ENCODE results near the gene DAGLA.

DAGLA gene

DNA sequence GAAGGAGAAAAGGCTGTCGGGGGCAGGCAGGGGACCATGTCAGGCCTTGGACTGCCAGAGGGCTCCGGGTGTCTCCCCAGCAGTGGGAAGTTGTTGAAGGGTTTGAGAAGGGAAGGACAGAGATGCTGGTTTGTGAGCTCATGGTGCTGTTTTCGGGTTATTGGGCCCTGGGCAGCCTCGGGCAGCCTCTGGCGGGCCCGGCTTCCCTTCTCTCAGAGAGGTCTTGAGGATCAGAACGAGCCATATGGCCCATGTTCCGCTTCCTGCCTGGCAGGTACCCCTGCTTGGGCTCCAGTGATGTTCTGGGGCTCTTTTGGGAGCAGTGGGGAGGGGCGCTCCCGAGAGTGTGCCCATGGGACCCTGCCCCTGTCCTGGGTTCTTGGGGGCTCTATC lies 82.0 kb downstream of the DAGLA start:
- TF ChIP-seq ZFX (IDR thresholded peaks at IDR 0.05), result no peak
- TF ChIP-seq, protein P1, sequence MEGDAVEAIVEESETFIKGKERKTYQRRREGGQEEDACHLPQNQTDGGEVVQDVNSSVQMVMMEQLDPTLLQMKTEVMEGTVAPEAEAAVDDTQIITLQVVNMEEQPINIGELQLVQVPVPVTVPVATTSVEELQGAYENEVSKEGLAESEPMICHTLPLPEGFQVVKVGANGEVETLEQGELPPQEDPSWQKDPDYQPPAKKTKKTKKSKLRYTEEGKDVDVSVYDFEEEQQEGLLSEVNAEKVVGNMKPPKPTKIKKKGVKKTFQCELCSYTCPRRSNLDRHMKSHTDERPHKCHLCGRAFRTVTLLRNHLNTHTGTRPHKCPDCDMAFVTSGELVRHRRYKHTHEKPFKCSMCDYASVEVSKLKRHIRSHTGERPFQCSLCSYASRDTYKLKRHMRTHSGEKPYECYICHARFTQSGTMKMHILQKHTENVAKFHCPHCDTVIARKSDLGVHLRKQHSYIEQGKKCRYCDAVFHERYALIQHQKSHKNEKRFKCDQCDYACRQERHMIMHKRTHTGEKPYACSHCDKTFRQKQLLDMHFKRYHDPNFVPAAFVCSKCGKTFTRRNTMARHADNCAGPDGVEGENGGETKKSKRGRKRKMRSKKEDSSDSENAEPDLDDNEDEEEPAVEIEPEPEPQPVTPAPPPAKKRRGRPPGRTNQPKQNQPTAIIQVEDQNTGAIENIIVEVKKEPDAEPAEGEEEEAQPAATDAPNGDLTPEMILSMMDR (conservative IDR thresholded peaks at IDR 0.05), result no peak
- H3K27ac ChIP-seq, result no peak overlapping the region

DNA sequence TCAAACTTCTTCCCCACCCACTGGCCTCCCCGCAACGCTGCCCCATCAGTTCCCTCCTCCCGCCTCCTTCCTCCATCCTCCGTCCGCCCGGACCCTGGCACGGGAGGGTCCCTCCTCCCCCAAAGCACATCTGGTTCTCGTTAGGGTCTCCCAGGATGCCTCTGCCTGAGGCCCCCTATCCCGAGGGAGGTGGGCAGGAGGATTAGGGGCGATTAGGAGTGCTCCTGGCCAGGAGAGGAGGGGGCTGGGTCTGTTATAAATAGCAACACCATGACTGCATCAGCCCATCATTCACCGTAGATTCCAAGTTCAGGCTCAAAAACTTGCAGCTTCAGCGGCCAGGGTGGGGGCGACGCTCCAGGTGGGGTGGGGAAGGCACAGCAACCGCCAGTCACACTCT lies 82.6 kb downstream of the DAGLA start:
- no peak overlapping the region for H3K27ac ChIP-seq
- TF ChIP-seq, protein P1 (conservative IDR thresholded peaks at IDR 0.05), result no peak
- no peak for TF ChIP-seq ZFX (IDR thresholded peaks at IDR 0.05)

- H3K27ac ChIP-seq, result no peak overlapping the region
Measured at GRCh38 chr11:61763930-61764605, 83.9 kb downstream of the DAGLA start.

GRCh38 chr11:61764606-61765260 lies 84.5 kb downstream of the DAGLA start:
- no peak for TF ChIP-seq ZFX (IDR thresholded peaks at IDR 0.05)
- TF ChIP-seq, protein P1 (conservative IDR thresholded peaks at IDR 0.05), result no peak
- no peak overlapping the region for H3K27ac ChIP-seq

More at GRCh38 chr11:61763930-61764605, 83.9 kb downstream of the DAGLA start:
- no peak for TF ChIP-seq ZFX (IDR thresholded peaks at IDR 0.05)
- TF ChIP-seq, protein P1 (conservative IDR thresholded peaks at IDR 0.05), result no peak

GRCh38 chr11:61765550-61766253 lies 85.5 kb downstream of the DAGLA start:
- TF ChIP-seq ZFX (IDR thresholded peaks at IDR 0.05), result no peak
- TF ChIP-seq, protein P1 (conservative IDR thresholded peaks at IDR 0.05), result no peak
- no peak overlapping the region for H3K27ac ChIP-seq

GRCh38 chr11:61766353-61766841 lies 86.2 kb downstream of the DAGLA start:
- no peak overlapping the region for H3K27ac ChIP-seq
- no peak for TF ChIP-seq ZFX (IDR thresholded peaks at IDR 0.05)
- TF ChIP-seq, protein P1 (conservative IDR thresholded peaks at IDR 0.05), result no peak
